AG08395 (cell line): ENCODE data around the gene SPATS1.
A peak's percentile ranks its signal among the peaks of the same experiment; 100 is the strongest.

Experiments used
- DNase-seq: peaks from one replicate; pipeline ENCODE4 v3.0.0; 2012; ENCODE audit warnings: mixed read lengths, low spot score

Gene SPATS1

DNA sequence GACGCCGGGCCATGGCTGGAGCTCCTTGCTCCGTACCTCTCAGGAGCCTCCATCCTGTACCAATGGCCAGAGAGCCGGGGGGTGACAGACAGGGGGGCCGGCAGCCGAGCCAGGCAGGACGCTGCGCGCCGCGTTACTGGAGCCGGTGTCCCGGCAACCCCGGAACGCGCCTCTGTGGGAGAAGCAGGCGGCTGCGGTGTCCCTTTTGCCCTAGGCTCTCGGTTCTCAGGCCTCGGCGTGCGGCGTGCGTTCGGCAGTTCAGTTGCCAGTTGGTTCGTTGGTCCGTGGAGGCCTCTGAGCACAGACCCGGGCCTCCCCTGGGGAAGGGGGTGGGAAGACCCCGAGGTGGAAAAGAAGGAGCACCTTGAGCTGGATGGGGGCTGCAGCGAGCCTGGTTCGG lies at the start of gene SPATS1:
SPATS1 (plus strand) TSS at position 162 of the 400 bp plus-strand sequence. CDS start 446 bp downstream, outside the sequence.
- DNase-seq, result peak; percentile 11

- no peak for DNase-seq
These were observed 49.6 kb upstream of the SPATS1 start for GRCh38 chr6:44292661-44293365.

- DNase-seq, result no peak
These were observed 47.3 kb upstream of the SPATS1 start for GRCh38 chr6:44294832-44295791.

DNA sequence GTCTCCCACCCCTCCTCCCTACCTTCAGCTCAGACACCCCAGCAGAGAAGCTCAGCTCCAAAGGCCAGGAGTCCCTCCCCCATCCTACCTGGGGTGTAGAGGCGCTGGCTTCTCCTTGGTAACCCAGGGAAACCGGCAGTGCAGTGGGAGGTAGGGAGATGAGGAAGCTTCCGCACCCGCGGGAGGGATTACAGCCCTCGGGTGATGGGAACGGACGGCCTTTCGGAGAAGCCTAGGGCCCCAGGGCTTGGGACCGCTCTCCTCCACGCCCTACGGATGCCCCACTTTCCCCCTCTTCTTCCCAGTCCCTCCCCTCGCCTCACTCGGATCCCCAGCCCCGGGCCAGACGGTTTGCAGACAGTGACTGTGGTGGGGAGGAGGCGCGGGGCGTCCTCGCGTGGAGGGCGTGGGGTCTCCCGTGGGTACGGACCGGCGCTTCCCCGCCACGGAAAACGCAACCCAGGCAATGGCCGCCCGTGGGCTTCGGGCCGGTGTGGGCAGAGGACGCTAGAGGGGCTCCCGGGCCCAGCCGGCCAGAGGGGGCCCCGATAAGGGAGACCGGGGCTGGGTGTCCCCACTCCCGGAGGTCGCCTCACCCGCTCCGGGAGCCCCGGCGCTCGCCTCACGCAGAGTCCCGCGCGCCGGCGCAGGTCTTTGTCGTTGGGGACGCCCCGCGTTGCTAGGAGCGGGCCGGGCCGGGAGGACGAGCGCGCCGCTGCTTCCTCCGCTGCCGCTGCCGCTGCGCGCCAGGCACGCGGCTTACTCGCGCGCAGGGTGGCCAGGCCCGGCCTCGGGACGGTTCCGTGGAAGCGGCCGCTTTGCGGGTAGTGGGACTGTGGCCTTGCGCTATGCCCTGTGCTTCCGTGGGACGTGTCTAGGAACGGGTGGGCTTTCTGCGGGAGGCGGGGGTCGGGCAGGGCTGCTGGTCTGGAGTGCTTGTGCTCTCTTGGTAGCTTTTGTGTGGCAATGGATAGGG lies 45.1 kb upstream of the SPATS1 start:
- DNase-seq, result peak; percentile 55

GRCh38 chr6:44298055-44298803 lies 44.2 kb upstream of the SPATS1 start:
- DNase-seq, result no peak

DNA sequence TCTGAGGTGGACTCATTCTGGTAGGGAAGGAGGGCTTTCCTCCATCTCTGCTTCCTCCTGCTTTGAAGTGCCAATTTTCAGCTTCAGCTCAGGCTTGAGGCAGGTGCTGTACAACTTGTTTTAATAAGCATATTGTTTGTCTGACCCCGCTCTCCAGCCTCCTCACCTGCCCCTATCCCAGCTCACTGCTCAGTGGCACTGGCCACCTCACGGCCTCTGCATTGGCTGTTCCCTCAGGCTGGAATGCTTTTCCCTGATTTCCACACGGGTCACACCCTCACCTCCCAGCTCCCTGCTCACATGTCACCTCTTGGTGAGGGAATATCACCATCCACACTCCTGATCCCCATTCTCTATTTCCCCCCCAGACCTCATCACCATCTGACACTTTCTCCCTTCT lies 43.6 kb upstream of the SPATS1 start:
- DNase-seq, result no peak

GRCh38 chr6:44300292-44300823 lies 42.1 kb upstream of the SPATS1 start:
- no peak for DNase-seq

- DNase-seq, result no peak
These were observed 41.3 kb upstream of the SPATS1 start for GRCh38 chr6:44301106-44301505.

DNA sequence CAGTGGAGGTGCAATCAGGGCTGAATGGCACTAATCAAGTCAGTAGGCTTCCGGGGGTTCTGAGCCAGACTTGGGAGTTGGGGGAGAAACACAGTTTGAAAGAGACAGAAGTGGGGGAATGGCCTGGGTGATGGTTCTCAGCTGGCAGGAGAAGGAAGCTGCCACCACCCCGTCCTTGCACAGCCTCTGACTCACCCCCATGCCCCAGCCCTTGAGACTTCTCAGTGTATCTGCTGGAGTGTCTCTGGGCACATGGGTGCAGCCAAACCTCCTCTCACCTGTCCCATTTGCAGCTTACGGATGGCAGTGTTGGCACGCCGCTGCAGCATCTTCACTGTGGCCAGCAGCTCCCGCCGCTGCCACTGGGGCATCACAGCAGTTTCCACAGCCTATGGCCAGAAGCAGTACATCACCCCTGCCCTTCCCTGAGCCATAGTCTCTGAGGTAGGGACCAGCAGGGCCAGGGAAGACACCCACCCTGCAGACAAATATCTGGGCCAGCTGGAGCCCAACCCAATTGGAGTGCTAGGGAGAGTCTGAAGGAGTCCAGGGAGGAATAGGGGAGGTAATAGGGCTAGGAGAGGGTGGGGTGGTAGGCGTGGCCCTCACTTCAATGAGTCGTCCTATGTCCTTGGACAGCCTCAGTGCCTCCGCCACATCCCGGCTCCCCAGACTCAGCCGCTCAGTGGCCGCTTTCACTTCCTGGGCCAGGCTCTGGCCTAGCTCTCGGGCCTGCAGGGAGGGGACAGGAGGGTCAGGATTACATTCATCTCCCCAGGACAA lies 40.5 kb upstream of the SPATS1 start:
- DNase-seq, result no peak

DNA sequence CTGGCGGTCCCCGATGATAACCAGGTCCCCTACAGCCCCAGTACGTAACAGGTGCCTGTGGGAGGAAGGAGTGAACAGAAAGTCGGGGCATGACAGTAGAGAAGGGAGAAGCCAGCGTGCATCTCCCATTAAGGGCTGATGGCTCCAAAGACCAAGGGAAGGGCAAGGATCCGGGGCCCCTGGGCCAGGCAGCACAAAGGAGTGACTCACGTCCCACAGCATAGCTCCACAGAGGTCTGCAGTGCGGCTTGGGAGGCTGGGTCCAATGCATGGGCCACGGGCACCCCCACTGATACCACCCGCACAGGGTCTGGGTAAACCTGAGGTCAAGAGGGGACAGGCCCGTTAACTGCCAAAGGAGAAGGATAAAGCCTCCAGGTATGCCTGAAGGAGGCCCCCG lies 39.6 kb upstream of the SPATS1 start:
- no peak for DNase-seq

DNA sequence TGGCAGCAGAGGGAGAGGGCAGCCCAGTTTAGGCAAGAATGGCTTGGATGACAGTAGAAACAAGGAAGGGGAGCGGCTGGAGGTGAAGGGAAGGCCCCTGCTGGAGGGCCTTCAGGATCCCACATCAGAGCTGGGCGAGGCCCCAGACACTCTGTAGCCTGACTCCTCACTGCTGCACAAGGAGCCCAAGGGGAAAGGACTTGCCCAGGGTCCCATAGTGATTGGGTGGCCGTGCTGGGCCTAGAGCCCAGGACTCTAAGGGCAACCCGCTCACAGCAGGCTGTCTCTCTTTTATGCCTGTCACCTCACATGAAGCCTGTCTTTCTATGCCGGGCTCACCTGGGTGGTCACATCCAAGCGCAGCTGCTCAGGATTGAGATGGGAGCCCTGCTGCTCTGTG lies 38.6 kb upstream of the SPATS1 start:
- DNase-seq, result no peak

- peak; percentile 48 for DNase-seq
These were observed 37.9 kb upstream of the SPATS1 start for GRCh38 chr6:44304282-44305199.

- no peak for DNase-seq
These were observed 37.2 kb upstream of the SPATS1 start for GRCh38 chr6:44305200-44305725.

- no peak for DNase-seq
These were observed 35.7 kb upstream of the SPATS1 start for GRCh38 chr6:44306710-44307109.

GRCh38 chr6:44307217-44307616 lies 35.2 kb upstream of the SPATS1 start:
- DNase-seq, result no peak

- peak; percentile 86 for DNase-seq
These were observed 33.4 kb upstream of the SPATS1 start for GRCh38 chr6:44309092-44309491.

GRCh38 chr6:44309631-44310030 lies 32.8 kb upstream of the SPATS1 start:
- no peak for DNase-seq

DNA sequence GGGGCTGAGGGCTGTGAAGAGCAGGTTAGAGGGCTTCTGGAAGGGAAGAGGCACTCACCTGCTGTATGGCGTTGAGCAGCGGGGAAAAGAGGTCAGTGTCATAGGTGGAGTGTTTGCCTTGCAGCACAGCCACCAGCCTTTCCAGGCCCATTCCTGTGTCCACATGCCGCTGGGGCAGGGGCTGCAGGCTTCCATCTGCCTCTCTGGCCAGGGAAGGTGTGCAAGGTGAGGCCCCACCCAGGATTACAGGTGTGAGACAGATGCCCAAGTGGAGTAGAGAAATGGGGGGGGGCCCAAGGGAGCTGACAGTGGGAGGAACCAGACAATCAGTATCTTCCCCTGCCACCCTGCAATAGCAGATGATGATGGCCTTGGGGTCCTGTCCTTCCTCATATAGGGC lies 32.2 kb upstream of the SPATS1 start:
- DNase-seq, result no peak

DNA sequence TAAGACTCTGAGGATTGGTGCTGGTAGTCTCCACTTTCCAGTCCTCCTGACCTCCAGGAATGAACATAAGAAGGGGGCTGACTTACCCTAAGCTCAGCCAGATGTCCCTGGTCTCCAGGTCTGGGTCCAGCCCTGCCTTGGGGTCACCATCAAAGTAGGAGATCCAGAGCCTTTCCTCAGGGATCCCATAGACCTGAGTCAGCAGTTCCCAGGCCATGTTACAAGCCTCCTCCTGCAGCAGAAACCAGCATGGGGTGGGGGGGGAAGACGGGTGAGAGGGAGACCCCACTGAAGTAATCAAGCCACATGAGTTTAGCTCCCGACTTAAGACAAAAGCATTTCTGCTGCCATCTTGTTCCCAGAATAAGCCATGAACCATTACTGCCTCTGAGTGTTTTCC lies 31.1 kb upstream of the SPATS1 start:
- DNase-seq, result no peak
